GM13976 (cell line): ENCODE data around the gene ZSWIM9.

Experiments
- DNase-seq: peaks from one replicate; pipeline ENCODE4 v3.0.0; 2012; ENCODE audit warnings: low spot score
- CTCF ChIP-seq: IDR thresholded peaks from 2 replicates; pipeline ENCODE4 v1.5.1; 2012; ENCODE audit warnings: borderline replicate concordance, mild to moderate bottlenecking; ENCODE audit not compliant: insufficient read depth; ENCODE audit errors: extremely low read depth, missing control alignments, control extremely low read depth
- in situ Hi-C: fragments of 300-500 bp; cut with MboI; formaldehyde crosslinking; loops from one replicate; pipeline ENCODE4 v1.12.0; 2022; ENCODE audit warnings: low sequenced_read_pairs, mixed read lengths, inconsistent platforms; ENCODE audit not compliant: unreplicated experiment

ZSWIM9 gene

GRCh38 chr19:48169578-48169938 lies 922 bp upstream of the ZSWIM9 start:
- peak; percentile 97 for DNase-seq
- TF ChIP-seq CTCF, result no peak
- in situ Hi-C loops, result no loop called here

GRCh38 chr19:48170817-48171347 lies 402 bp downstream of the ZSWIM9 start:
- no peak for TF ChIP-seq CTCF
- no peak for DNase-seq
- in situ Hi-C loops, result no loop called here

DNA sequence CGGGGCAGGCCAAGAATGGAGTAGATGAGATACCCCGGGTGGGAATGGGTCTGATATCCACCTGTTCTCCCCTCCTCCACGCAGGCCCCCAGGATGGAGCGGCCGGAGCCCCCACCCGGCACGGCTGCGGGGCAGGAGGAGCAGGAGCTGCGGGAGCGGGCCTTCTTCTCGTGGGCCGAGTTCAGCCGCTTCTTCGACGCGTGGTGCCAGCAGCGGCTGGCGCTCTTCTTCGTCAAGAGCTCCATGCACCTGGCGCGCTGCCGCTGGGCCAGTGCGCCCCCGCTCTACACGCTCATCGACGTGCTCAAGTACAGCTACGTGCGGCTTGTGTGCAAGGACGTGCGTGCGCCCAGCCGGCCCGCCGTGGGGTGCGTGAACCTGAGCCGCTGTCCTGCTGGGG lies 1.2 kb downstream of the ZSWIM9 start:
- no peak for TF ChIP-seq CTCF
- in situ Hi-C loops, result no loop called here

DNA sequence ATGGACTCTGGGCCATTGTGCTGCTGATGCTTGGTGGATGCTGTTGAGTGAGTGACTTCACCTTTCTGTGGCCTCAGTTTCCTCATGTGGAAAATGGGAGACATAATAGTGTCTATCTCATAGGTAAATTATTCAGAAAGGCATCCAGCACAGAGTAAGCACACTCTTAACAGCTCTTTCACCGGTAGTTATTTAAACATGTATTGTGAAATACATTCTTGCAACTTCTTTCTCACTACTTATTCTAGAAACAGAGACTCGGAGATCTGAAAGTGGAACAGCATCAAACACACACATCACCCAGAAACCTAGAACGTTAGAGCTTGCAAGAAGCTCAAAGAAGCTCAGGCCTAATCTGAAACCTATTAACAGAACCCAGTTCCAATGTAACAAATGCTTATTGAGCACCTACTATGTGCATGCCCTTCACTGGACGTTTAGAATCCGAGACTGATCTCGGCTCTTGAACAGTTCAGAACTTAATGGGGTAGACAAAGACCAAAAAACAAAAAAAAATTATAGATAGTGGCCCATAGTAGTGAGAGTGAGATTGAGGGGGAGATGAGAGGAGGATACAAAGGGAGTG lies 4.1 kb downstream of the ZSWIM9 start:
- TF ChIP-seq CTCF, result no peak
- in situ Hi-C loops, result no loop called here
- no peak for DNase-seq

More for the DNA sequence above, 1.2 kb downstream of the ZSWIM9 start:
- no peak for DNase-seq

- in situ Hi-C loops, result no loop called here
- TF ChIP-seq CTCF, result no peak
- DNase-seq, result no peak
Measured at GRCh38 chr19:48175578-48175977, 5.1 kb downstream of the ZSWIM9 start.

GRCh38 chr19:48176226-48176625 lies 5.7 kb downstream of the ZSWIM9 start:
- no peak for TF ChIP-seq CTCF
- DNase-seq, result no peak
- in situ Hi-C loops, result no loop called here
